ENCODE results near the gene TTC7B. TPM values are rescaled to one million over a fixed set of nuclear protein-coding genes. Genes with fewer than 3 reads are reported as not detected.

TTC7B gene
- total and polyA plus RNA-seq, 2 donors (not counting 3 experiments of a cell fraction or from before 2014, with no cell fraction given), result 46.8 to 76.5 TPM

DNA sequence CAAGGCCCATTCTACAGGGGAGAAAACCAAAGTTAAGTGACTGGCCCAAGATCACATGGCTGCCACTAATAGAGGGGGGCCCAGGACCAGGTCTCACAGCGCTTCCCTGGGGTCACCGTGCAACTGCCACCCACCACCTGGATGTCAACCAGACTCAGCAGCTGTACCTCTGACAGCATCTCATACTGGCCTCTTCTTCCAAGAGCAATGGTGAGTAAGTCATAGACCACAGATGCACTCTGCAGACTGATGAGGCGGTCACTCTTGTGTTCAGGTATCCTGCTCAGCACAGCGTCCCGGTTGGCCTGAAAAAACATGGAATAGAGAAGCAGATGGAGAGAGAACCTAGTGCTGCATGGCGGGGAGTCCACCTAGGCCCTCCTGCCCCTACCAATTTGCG lies 139.9 kb downstream of the TTC7B start:
- DNase-seq (ENCODE audit: low read depth, low spot score) (no peak), FAIRE-seq (no peak)
- Histone ChIP-seq H3K9me3 (replicated peaks; ENCODE audit: control insufficient read depth, insufficient read depth, low read length) (no peaks in the 10 kb centered on the region), H3K79me2 (ENCODE audit: control insufficient read depth, insufficient read depth, low read length) (no peaks in the 10 kb centered on the region), H3K27me3 (ENCODE audit: control insufficient read depth in 2 of 2, insufficient read depth in 2 of 2, low read length in 2 of 2) (no peaks in the 10 kb centered on the region), H3K4me1 (ENCODE audit: control insufficient read depth, extremely low read depth, insufficient read depth, low read length) (peaks cover 19% of the 10 kb centered on the region), H2AFZ (ENCODE audit: low read depth, low read length) (no peak overlapping the region), H3K4me3 (replicated peaks in 1 of 3; ENCODE audit: insufficient read depth in 1 of 3, low read depth in 1 of 3, low read length in 3 of 3) (no peak overlapping the region), H3K27ac (ENCODE audit: insufficient read depth, low read depth, low read length) (no peak overlapping the region), H3K36me3 (ENCODE audit: control insufficient read depth in 2 of 2, extremely low read depth in 1 of 2, insufficient read depth in 2 of 2, low read length in 2 of 2) (peaks cover 0 to 8% of the 10 kb centered on the region in 2 experiments), H4K20me1 (replicated peaks; ENCODE audit: control insufficient read depth, extremely low read depth, insufficient read depth, low read length) (no peaks in the 10 kb centered on the region), H3K9ac (replicated peaks; ENCODE audit: extremely low read depth, insufficient read depth, low read length) (no peak overlapping the region), H3K9me1 (replicated peaks; ENCODE audit: control insufficient read depth, extremely low read depth, insufficient read depth, low read length) (no peaks in the 10 kb centered on the region), H3K4me2 (ENCODE audit: insufficient read depth, low read length) (no peak overlapping the region)
- ChIA-PET POLR2A (no interaction called here), CTCF (no interaction called here)
- intact Hi-C loops (cut with micrococcal nuclease) (loop anchor here (5.0 kb wide), 1 partner anchor 279 kb away; the partner anchor contains the start of gene CALM1), dilution Hi-C loops (cut with MboI; ENCODE audit: extremely low pct_ligation_motif_present, low sequenced_read_pairs) (no loop called here)
- no TSS peak for BruUV-seq (replicated peaks)
- TF ChIP-seq MYC (IDR thresholded peaks at IDR 0.05; ENCODE audit: low read depth, low read length) (no peak), CTCF (IDR thresholded peaks at IDR 0.05; ENCODE audit: extremely low read depth in 1 of 2, insufficient read depth in 1 of 2, low read depth in 1 of 2, low read length in 2 of 2) (no peak), GATA2 (IDR thresholded peaks at IDR 0.05; ENCODE audit: insufficient read depth, insufficient read length, low read depth, low read length) (no peak), JUN (IDR thresholded peaks at IDR 0.05; ENCODE audit: borderline replicate concordance, insufficient read depth, insufficient read length, low read depth) (no peak), FOS (IDR thresholded peaks at IDR 0.05; ENCODE audit: borderline replicate concordance, insufficient read depth, low read length) (no peak), POLR2A (IDR thresholded peaks at IDR 0.05; ENCODE audit: low read depth, low read length) (no peak), MAX (IDR thresholded peaks at IDR 0.05; ENCODE audit: insufficient read depth, insufficient read length) (no peak), POLR2AphosphoS5 (IDR thresholded peaks at IDR 0.05; ENCODE audit: insufficient read depth, low read depth, low read length) (no peak), EZH2 (IDR thresholded peaks at IDR 0.05; ENCODE audit: borderline replicate concordance, low read depth, low read length, severe bottlenecking) (no peak)

All from endothelial cell of umbilical vein (primary cell).